Ecto neural progenitor cell (in vitro differentiated cells): Measurements from ENCODE around the gene MAPK4.
A peak's percentile ranks its signal among the peaks of the same experiment; 100 is the strongest.
"Not testable (repeated sequence)": the region's sequence is repeated elsewhere in the genome, so short reads cannot be mapped to it uniquely, and the experiment has no call there.

ENCODE experiments used
- DNase-seq: peaks from one replicate; pipeline ENCODE4 v3.0.0-alpha.2; 2018; ENCODE audit warnings: low spot score

Gene MAPK4

DNA sequence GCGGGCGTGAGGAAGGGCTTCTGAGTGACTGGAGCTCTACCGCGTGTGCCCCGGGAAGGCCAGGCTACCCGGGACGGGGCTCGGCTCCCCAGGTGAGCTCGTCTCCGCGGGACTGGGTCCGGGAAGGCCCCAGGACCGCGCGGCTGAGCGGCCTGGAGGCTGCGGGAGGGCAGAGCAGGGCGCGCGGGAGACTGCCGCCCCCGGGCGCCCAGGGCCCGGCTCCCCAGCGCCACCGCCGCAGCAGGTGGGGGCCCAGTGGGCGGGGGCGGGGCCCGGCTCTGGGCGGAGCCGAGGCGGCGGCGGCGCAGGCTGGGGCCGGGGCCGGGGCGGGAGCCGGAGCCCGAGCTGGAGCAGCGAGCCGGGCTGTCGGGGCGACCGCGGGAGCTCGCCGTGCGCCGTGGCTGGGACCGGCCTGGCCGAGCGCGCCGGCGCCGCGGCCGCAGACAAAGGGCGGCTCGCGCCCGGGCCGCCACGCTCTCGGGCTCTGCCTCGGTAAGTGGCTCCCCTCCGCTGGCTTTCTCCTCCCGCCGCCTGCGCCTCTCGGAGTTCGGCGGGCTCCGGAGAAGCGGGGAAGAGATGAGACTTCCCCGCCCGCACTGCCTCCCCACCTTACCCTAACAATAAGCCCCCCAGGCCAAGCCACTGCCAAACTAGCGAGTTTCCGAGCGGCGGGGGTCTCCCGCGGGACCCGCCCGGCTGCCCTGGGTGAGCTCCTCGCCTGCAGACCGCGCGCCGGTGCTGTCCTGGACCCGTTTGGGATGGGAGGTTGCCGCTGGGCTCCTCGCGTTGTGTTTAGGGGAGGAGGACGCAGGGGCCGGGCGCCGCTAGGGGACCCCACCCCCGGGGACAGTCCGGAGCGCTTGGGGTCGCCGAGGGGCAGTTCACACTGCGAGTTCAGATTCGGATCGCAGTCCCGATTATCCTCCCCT lies at the start of gene MAPK4:
TSS of gene MAPK4 (plus strand) at position 336 of the 929 bp plus-strand sequence. CDS start 103,872 bp downstream, outside the sequence.
- DNase-seq: peak; percentile 78

DNA sequence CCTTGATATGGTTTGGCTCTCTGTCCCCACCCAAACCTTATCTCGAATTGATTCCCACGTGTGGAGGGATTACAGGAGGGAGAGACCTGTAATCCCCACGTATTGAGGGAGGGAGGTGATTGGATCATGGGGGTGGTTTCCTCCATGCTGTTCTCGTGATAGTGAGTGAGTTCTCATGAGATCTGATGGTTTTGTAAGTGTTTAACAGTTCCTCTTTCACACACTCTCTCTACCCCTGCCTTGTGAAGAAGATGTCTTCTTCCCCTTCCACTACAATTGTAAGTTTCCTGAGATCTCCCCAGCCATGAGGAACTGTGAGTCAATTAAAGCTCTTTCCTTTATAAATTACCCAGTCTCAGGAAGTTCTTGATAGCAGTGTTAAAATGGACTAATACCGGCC lies 42.6 kb upstream of the MAPK4 start:
- DNase-seq: not testable (repeated sequence)

DNA sequence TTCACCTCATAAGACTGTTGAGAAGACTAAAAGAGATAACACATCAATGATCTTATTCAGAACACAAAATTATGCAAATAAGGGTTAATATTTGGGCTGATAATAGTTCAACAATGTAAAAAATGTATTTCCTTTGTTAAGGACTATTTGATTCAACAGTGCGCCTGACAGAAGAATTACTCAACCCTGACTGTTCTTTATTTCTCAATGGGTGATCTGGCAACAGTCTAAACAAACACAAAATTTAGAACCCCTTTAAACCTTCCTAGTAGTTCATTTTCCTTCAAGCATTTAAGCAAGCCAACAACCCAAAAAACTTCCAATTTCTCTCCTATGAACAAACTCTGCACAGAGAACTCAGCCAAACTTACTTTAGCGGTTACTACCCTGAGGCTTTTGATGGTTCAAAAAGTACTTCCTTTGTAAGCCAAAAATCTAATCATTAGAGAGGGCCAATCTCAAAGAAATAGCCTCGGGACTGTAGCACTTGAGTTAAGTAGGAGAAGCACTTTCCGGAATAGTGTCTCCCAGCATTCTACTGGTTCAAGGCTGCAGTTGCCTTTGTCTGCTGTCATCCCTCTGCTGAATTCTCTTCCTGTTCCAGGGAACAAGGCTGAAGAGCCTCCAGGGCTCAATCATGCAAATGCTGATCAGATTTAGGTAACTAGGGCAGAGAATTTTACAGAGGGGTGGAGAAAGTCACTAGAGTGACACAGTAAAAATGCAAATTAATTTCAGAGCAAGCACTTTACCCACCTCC lies 40.9 kb upstream of the MAPK4 start:
- no peak for DNase-seq

DNA sequence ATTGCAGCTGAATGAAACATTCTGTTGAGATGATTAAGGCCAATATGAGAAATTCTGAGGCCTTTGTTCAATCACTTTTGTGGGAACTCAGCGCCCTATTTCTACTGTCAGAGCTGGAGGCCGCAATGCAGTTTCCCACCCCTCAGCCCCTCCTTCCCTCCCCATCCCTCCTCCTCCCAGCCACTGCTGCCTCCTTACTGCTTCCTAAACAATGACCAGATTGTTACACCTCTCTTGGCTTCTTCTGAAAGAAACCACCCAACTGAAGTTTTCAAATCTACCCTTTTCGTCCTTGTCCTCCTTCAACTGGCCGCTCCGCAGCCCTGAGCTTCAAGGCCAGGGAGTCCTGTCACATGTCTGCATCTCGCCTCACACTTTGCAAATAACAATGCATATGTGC lies 36.7 kb upstream of the MAPK4 start:
- no peak for DNase-seq

DNA sequence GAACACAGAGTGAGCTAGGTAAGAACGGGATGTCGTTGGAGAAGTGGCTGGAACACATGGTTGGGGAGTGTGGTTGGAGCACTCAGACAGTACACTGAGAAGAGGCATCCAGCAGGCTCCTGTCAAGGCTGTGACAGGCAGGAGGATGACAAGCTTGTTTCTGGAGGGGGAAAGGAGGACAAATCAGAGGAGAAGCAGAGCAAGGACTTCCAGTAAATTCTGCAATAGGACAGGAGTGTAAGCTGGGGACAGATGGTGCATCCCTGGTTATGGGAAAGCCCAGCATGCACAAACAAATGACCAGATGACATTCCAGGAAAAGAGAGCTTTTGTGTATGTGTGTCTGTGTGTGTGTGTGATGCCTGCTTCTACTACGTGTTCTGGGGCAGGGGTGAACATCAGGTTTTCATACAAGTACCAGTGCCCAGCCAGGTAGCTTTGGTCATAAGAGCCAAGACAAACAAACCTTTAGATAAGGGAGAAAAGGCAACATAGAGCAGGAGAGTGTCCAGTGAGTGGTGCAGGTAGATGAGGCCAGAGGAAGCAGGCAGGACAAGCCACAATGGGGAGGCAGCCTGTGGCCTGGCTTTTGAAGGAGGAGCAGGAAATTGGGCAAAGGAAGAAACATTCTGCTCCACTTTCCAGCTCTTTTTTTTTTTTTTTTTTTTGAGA lies 32.1 kb upstream of the MAPK4 start:
- no peak for DNase-seq

DNA sequence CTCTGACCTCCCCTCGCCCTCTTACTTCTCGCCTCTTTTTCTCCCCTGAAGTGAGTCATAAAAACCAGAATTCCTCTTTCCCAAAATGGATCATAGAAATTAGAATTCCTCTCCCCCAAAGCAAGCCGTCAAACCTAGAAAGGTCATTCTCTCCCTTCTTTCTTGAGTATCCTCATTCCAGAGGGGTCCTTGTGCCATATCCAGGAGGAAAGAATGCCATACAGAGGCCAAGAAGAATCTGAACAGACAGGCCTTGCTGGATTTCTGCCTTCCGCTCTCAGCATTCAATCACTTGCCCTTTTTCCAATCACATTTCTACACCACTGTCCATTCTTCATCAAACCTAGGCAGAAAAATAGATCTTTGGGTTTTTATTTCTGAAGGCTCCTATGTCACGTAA lies 31.1 kb upstream of the MAPK4 start:
- no peak for DNase-seq

DNA sequence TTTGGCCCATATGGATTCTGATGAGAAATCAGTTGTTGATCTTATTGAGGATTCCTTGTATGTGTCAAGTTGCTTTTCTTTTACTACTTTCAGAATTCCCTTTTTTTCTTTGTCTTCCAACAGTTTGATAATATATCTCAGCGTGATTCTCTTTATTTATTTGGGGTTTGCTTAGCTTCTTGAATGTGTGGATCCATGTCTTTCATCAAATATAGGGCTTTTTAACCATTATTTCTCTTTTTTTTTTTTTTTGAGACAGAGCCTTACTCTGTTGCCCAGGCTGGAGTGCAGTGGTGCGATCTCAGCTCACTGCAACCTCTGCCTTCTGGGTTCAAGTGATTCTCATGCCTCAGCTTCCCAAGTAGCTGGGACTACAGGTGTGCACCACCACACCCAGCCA lies 26.1 kb upstream of the MAPK4 start:
- DNase-seq: not testable (repeated sequence)

DNA sequence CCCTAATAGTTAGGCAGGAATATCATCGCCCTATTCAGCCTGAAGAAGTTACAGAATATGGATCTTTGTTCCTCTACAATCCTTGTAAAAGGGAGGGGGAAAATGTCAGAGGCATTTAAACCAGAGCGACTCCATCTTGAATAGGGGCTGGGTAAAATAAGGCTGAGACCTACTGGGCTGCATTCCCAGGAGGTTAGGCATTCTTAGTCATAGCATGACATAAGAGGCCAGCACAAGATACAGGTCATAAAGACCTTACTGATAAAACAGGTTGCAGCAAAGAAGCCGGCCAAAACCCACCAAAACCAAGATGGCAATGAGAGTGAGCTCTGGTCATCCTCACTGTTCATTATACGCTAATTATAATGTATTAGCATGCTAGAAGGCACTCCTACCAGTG lies 15.4 kb upstream of the MAPK4 start:
- not testable (repeated sequence) for DNase-seq

DNA sequence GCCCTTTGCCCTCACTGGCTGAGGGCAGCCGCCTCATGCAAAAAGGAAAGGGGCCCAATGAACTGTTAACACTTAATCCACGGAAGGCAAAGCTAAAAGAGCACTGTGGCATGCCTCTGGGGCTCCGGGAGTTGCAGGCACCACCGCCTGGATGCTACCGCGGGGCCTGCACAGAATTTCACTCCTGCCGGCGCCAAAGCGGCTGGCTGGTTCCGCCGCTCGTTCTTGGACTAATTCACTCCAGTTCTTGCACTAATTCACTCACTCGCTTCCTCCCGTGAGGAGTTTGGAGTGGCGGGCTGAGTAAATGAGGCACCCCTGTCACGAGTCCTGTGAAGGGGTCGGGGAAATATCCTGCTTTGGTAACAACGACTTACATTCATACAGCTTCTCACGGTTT lies 14.0 kb upstream of the MAPK4 start:
- DNase-seq: no peak

DNA sequence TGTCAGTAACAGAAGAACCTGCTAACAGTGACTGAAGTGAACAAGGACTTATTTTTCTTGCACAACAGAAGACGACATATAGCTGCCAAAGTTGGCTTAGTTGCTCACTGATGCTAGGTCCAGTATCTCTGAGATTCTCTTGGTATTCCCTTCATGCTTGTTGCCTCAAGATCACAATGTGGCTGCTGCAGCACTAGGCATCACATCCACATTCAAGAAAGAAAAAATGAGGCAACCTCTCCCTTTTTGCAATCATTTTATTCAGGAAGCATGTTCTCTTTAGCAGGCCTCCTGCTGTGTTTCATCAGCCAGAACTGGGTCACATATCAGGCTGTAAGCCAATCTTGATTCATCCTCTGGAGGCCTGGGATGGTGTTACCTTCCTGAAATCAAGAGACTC lies 11.7 kb upstream of the MAPK4 start:
- no peak for DNase-seq

DNA sequence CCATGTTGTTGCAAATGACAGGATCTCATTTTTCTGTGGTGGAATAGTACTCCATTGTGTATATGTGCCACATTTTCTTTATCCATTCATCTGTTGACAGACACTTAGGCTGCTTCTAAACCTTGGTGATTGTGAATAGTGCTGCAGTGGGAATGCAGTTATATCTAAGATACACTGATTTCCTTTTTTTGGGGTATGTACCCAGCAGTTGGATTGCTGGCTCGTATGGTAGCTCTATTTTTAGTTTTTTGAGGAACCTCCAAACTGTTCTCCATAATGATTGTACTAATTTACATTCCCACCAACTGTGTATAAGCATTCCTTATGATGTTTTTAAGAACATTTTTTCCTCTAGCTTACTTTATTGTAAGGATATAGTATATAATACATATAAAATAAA lies 8.2 kb upstream of the MAPK4 start:
- not testable (repeated sequence) for DNase-seq

DNA sequence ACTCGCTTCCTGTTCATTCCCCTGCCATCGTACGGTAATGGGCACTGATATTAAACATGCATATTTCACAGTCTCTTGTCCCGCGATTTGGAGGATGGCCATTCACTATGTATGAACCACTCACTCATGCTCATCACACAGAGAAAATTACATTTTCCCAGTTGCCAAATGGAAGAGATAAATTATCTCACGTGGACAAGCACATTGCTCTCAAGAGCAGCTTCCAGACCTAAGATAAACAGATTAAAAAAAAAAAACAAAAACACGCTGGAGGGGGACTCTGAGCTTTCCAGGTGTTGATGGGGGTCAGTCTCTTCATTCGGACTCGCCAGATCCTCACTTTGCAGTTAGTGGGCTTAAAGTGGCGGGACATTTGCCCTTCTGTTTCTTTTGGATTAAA lies 1.7 kb upstream of the MAPK4 start:
- DNase-seq: no peak

DNA sequence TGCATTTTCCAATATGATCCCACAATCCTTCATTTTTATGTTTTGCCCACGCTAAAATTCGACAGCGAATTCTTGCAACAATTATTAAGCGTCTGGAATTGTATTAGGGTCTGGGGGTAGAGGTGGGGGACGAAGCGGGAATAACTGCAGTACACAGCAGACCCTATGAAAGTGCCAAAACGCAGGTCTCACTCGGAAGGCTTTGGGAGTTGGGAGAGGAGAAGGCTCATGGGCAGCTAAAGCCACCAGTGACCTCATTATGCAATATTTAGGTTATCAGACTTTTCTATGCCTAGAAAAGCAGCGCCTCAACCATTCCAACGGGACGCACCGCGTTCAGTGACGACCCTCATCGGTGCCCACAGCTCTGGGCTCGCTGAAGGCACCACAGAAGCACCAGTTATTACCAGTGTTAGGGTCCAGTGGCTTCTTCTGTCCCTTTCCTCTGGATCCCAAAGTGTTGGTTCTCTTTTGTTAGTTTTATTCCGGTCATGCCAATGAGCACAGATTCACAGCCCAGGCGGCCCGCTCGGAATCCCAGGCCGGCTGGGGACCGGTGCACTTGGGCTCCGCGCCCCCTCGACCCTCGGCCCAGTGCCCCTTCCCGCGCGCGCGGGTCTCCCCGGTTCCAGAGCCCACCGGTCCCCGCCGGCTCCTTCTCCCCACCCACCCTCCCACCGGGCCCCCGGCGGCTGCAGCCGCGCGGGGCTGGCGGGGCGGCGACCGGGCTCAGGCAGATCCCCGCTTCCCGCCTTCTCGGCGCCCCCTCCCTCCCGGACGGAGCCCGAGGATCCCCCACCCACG lies 737 bp upstream of the MAPK4 start:
- DNase-seq: peak; percentile 74

DNA sequence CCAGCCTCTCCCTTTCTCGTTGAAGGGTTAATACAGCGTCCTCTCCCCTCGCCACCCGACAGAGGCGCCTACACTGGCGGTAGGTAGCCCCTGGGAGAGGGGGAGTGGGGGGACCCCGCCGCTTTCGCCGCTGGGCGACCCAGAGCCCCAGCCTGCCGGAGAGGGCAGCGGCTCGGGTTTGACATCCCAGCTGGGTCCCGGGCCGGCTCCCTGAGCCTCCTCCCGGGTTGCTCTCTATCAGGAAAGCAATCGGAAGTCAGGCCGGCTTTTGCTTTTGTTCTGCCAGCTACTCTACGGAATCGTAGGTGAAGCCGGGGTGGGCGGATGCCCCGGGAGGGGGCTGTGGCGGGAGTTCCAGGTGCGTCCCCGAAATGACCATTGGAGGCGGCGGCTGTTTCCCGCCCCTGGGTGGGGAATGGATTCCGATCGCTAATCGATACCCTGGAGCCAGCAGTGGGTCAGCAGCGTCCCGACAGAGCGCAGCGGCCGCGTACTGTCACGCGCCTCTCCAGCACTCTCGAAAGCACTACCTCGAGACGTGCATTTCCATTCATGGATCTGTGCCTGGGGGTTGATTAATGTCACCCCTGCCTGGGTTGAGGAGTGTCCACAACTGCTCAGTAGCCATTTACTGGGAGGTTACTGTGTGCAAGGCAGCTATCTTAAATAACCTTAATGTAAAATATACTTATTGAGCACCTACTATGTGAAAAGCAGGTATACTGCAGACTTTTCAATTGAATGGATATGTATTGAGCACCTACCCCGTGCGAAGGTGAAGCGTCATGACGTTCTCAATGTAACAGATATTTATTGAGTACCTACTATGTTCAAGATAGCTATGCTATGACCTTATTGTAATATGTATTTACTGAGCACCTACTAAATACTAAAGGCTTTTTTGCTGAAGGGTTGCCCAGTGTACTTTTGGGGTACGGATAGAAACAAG lies 1.1 kb downstream of the MAPK4 start:
- peak; percentile 66 for DNase-seq

DNA sequence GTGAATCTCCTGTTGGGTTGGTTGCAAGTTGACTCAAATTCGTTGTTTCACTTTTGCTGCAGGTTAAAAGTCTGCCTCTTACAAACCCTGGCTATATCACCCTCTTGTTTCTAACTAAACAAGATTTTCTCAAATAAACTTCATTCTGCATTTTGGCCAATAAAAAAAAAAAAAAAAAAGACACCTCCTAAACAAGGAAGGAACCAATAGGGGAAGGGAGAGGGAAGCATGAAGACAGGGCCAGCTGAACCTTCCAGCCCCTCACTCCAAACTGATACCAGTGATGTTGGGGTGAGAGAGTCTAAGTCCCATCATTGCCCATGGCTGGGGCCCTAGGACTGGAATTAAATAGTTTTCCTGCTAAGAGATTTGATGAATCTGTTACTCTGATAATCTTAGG lies 2.4 kb downstream of the MAPK4 start:
- DNase-seq: not testable (repeated sequence)

DNA sequence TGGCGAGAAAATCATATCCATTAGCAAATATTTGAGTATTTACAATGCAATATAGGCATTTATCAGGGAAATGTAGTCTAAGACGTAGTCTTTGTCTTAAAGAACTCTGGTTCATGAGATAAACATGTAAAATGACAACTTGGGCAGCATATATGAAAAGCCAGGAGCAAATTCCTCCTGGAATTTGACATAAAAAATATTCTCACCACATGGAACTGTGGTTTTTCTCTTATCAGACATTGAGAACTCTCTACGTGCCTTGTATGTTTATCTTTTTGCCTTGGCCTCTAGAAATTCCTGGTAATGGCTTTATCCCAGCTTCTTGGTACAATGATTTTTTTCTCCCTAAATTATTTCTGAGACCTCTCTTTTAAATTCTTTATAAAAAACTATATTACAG lies 2.8 kb downstream of the MAPK4 start:
- DNase-seq: no peak

DNA sequence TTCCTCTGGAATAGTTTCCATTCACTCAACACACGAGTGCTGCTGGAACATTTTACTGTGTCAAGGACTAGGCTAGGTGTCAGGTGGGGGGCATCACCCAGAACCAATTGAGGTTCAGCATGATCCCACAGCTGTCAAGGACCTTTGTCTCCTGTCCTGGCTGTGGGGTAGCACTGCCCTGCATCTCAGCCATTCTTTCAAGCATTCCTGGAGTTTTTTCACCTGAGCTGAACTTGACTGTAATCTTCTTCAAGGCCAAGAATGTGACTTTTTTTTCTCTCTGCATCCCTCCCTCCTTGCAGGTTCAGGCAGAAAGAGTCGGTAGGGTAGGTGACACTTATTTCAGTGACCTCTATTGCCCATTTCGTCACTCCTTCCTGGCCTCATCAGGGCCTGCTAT lies 3.5 kb downstream of the MAPK4 start:
- no peak for DNase-seq

DNA sequence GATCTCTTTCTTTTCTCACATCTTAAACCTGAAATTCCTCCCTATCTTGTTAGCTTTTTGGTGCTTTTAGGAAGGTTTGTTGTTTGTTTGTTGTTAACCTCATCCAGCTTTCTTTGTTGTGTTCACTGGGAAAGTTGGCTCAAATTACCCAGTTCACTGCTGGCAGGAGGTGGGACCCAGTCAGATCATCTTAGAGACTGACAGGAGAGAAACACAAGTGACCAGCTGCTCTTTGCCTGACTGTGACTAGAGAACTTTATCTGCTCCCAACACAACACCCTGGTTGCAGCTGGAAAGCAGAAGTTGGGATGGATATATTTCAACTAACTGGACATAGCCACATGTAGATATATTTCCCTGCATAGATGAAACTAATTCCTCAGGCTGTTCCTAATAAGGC lies 10.0 kb downstream of the MAPK4 start:
- no peak for DNase-seq

DNA sequence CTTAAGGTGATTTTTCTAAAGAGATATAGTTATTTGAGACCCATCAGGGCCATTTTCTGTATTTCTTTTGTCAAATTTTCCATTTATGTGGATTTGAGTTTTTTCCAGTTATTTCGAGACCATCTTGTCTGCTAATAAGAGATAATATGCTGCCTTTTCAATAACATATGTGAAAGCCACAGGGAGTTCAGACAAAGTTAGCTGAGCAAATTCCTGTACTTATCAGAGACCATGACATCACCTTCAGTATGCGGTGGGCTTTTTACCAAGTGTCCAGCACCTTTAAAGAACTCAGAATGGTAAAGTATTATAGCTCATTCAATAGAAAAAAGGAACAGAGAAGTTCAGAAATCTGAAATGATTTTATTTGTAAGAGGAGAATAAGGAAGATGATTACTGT lies 11.7 kb downstream of the MAPK4 start:
- DNase-seq: no peak

DNA sequence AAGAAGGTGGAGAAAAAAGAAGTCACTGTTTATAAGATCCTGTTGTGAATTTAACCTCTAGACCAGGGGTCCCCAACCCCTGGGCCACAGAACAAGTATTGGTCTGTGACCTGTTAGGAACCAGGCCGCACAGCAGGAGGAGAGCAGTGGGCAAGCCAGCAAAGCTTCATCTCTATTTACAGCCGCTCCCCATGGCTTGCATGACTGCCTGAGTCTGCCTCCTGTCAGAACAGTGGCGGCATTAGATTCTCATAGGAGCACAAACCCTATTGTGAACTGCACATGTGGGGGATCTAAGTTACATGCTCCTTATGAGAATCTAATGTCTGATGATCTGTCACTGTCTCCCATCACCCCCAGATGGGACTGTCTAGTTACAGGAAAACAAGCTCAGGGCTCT lies 13.3 kb downstream of the MAPK4 start:
- DNase-seq: not testable (repeated sequence)

DNA sequence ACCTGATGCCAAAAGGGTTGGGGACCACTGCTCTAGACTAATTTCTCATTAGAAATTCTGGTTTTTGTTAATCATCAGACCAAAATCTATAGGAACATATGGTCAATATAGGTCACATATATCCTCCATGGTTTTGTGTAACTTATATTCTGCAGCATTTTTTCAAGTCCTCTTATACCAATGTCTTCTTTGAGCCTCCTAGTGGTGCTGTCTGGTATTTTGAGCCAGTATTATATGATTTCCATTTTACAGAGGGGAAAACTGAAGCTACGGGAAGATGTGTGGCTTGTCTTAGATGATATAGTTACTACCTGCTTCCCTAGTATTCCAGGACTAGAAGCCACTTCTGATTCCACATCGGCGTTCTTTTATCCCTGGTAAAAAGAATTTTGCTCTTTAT lies 13.8 kb downstream of the MAPK4 start:
- DNase-seq: no peak
